Measurements from ENCODE around the gene CSF1R.

CSF1R gene

GRCh38 chr5:150009671-150010387 is 76.5 kb downstream of the CSF1R start:
- Histone ChIP-seq H3K27me3 (ENCODE audit: insufficient read depth, poor library complexity, severe bottlenecking) (no peaks in the 10 kb centered on the region), H3K4me3 (ENCODE audit: severe bottlenecking) (no peak overlapping the region), H3K9me3 (ENCODE audit: severe bottlenecking) (no peaks in the 10 kb centered on the region), H3K36me3 (ENCODE audit: low read depth) (peaks cover 96% of the 10 kb centered on the region), H3K4me1 (ENCODE audit: insufficient read depth, poor library complexity, severe bottlenecking) (no peaks in the 10 kb centered on the region), H3K27ac (ENCODE audit: poor library complexity, severe bottlenecking) (no peak overlapping the region)
- no peak for ATAC-seq (ENCODE audit: low read depth)
- TF ChIP-seq CTCF (IDR thresholded peaks at IDR 0.05; ENCODE audit: poor library complexity, severe bottlenecking) = no peak
- no peak for DNase-seq (ENCODE audit: low spot score)

- no peak for DNase-seq (ENCODE audit: low spot score)
- peaks cover 89% of the 10 kb centered on the region for H3K36me3 ChIP-seq (ENCODE audit: low read depth)
These were observed 79.3 kb downstream of the CSF1R start for GRCh38 chr5:150007050-150007449.

GRCh38 chr5:150006318-150006717 is 80.0 kb downstream of the CSF1R start:
- peaks cover 86% of the 10 kb centered on the region for H3K36me3 ChIP-seq (ENCODE audit: low read depth)
- DNase-seq (ENCODE audit: low spot score) (no peak), ATAC-seq (ENCODE audit: low read depth) (no peak)

More at GRCh38 chr5:150007050-150007449, 79.3 kb downstream of the CSF1R start:
- no peaks in the 10 kb centered on the region for H3K27me3 ChIP-seq (ENCODE audit: insufficient read depth, poor library complexity, severe bottlenecking)
- no peak overlapping the region for H3K27ac ChIP-seq (ENCODE audit: poor library complexity, severe bottlenecking)
- peaks cover 7% of the 10 kb centered on the region for H3K4me1 ChIP-seq (ENCODE audit: insufficient read depth, poor library complexity, severe bottlenecking)
- H3K9me3 ChIP-seq (ENCODE audit: severe bottlenecking) = no peaks in the 10 kb centered on the region
- no peak for TF ChIP-seq CTCF (IDR thresholded peaks at IDR 0.05; ENCODE audit: poor library complexity, severe bottlenecking)
- no peak overlapping the region for H3K4me3 ChIP-seq (ENCODE audit: severe bottlenecking)
- no peak for ATAC-seq (ENCODE audit: low read depth)

More at GRCh38 chr5:150006318-150006717, 80.0 kb downstream of the CSF1R start:
- Histone ChIP-seq H3K27me3 (ENCODE audit: insufficient read depth, poor library complexity, severe bottlenecking) (no peaks in the 10 kb centered on the region), H3K4me3 (ENCODE audit: severe bottlenecking) (no peak overlapping the region), H3K27ac (ENCODE audit: poor library complexity, severe bottlenecking) (no peak overlapping the region), H3K4me1 (ENCODE audit: insufficient read depth, poor library complexity, severe bottlenecking) (peaks cover 11% of the 10 kb centered on the region), H3K9me3 (ENCODE audit: severe bottlenecking) (no peaks in the 10 kb centered on the region)
- TF ChIP-seq CTCF (IDR thresholded peaks at IDR 0.05; ENCODE audit: poor library complexity, severe bottlenecking) = no peak
